WTC11 (cell line): ENCODE results near the gene CAPN2. TPM values are rescaled to one million over a fixed set of nuclear protein-coding genes. Genes with fewer than 3 reads are reported as not detected.

Experiments
- ATAC-seq: fragments of 200-7000 bp; cut with Tn5 transposase; 2 replicates; pipeline ENCODE4 v1.10.0; 2021; ENCODE audit warnings: mild to moderate bottlenecking, moderate library complexity
- CTCF ChIA-PET: fragments of 300-600 bp; sonication (Branson Sonifier 250); formaldehyde crosslinking; loops from one replicate; lab custom pipeline; 2021; ENCODE audit warnings: antibody characterized with exemption; lab: Charles Lee
- POLR2A ChIA-PET: fragments of 350-600 bp; sonication (Branson Sonifier 250); formaldehyde crosslinking; loops from one replicate; lab custom pipeline; 2021; ENCODE audit warnings: antibody characterized with exemption; lab: Charles Lee
- DNase-seq: peaks from one replicate; pipeline ENCODE4 v3.0.0; 2021; ENCODE audit warnings: low spot score
- H3K27ac Mint-ChIP-seq: 2 replicates; pipeline ENCODE4 v1.8.0; 2021; ENCODE audit warnings: mixed read lengths
- H3K27me3 Mint-ChIP-seq: 2 replicates; pipeline ENCODE4 v1.8.0; 2021; ENCODE audit warnings: low read depth, mild to moderate bottlenecking, moderate library complexity, mixed read lengths
- H3K36me3 Mint-ChIP-seq: 2 replicates; pipeline ENCODE4 v1.8.0; 2021; ENCODE audit warnings: mixed read lengths
- H3K4me1 Mint-ChIP-seq: 2 replicates; pipeline ENCODE4 v1.8.0; 2022; ENCODE audit warnings: mixed read lengths
- H3K4me3 Mint-ChIP-seq: 2 replicates; pipeline ENCODE4 v1.8.0; 2021; ENCODE audit warnings: mild to moderate bottlenecking, moderate library complexity, mixed read lengths
- H3K9me3 Mint-ChIP-seq: 2 replicates; pipeline ENCODE4 v1.8.0; 2021; ENCODE audit warnings: mixed read lengths
- ATF1 ChIP-seq: sonication (generic); formaldehyde crosslinking; IDR thresholded peaks from 2 replicates; pipeline ENCODE4 v1.8.1; 2023; ENCODE audit warnings: mild to moderate bottlenecking, moderate library complexity, missing genetic modification reagents
- ATF6 ChIP-seq: sonication (generic); formaldehyde crosslinking; IDR thresholded peaks from 2 replicates; pipeline ENCODE4 v1.8.1; 2023; ENCODE audit warnings: mild to moderate bottlenecking, missing genetic modification reagents
- CDX4 ChIP-seq: fragments of 250-450 bp; sonication (Bioruptor Pico); IDR thresholded peaks from 2 replicates; pipeline ENCODE4 v1.9.0; 2021; ENCODE audit warnings: moderate library complexity, mild to moderate bottlenecking, inconsistent platforms, borderline replicate concordance
- ESRRA ChIP-seq: sonication (generic); formaldehyde crosslinking; IDR thresholded peaks from 2 replicates; pipeline ENCODE4 v1.8.1; 2022; ENCODE audit warnings: mild to moderate bottlenecking, missing genetic modification reagents, borderline replicate concordance
- GTF2I ChIP-seq: fragments of 250-450 bp; sonication (Bioruptor Pico); conservative IDR thresholded peaks from 2 replicates; pipeline ENCODE4 v1.4.0; 2021; ENCODE audit warnings: mild to moderate bottlenecking
- IRF2 ChIP-seq: sonication (generic); formaldehyde crosslinking; IDR thresholded peaks from 2 replicates; pipeline ENCODE4 v1.8.0; 2022; ENCODE audit warnings: low read depth, missing genetic modification reagents, borderline replicate concordance
- KAT7 ChIP-seq: sonication (generic); formaldehyde crosslinking; IDR thresholded peaks from 2 replicates; pipeline ENCODE4 v1.8.1; 2023; ENCODE audit warnings: missing genetic modification reagents, mild to moderate bottlenecking, borderline replicate concordance
- MYBL2 ChIP-seq: sonication (generic); formaldehyde crosslinking; IDR thresholded peaks from 2 replicates; pipeline ENCODE4 v1.8.1; 2023; ENCODE audit warnings: mild to moderate bottlenecking, moderate library complexity, missing genetic modification reagents
- NFYB ChIP-seq: sonication (generic); formaldehyde crosslinking; conservative IDR thresholded peaks from 2 replicates; pipeline ENCODE4 v1.8.0; 2022; ENCODE audit warnings: low read depth, missing genetic modification reagents
- NR3C1 ChIP-seq: sonication (generic); formaldehyde crosslinking; conservative IDR thresholded peaks from 2 replicates; pipeline ENCODE4 v1.8.1; 2023; ENCODE audit warnings: low read depth, mild to moderate bottlenecking, missing genetic modification reagents
- PRRX2 ChIP-seq: fragments of 250-450 bp; sonication (Bioruptor Pico); IDR thresholded peaks from 2 replicates; pipeline ENCODE4 v1.8.0; 2021; ENCODE audit warnings: mild to moderate bottlenecking
- SMAD4 ChIP-seq: sonication (generic); formaldehyde crosslinking; IDR thresholded peaks from 2 replicates; pipeline ENCODE4 v1.8.0; 2022; ENCODE audit warnings: mild to moderate bottlenecking, missing genetic modification reagents
- SP1 ChIP-seq: sonication (generic); formaldehyde crosslinking; conservative IDR thresholded peaks from 2 replicates; pipeline ENCODE4 v1.8.1; 2022; ENCODE audit warnings: missing genetic modification reagents
- TCF7 ChIP-seq: sonication (generic); formaldehyde crosslinking; IDR thresholded peaks from 2 replicates; pipeline ENCODE4 v1.8.0; 2022; ENCODE audit warnings: mild to moderate bottlenecking, low read depth, missing genetic modification reagents, moderate library complexity
- ZNF138 ChIP-seq: sonication (generic); formaldehyde crosslinking; conservative IDR thresholded peaks from 2 replicates; pipeline ENCODE4 v1.8.1; 2022; ENCODE audit warnings: mild to moderate bottlenecking, moderate library complexity, missing genetic modification reagents
- ZNF219 ChIP-seq: sonication (generic); formaldehyde crosslinking; IDR thresholded peaks from 2 replicates; pipeline ENCODE4 v1.8.0; 2023; ENCODE audit warnings: missing genetic modification reagents, mild to moderate bottlenecking, borderline replicate concordance
- ZNF317 ChIP-seq: sonication (generic); formaldehyde crosslinking; IDR thresholded peaks from 2 replicates; pipeline ENCODE4 v1.8.1; 2023; ENCODE audit warnings: low read depth, mild to moderate bottlenecking, moderate library complexity, missing genetic modification reagents, borderline replicate concordance
- ZNF416 ChIP-seq: fragments of 250-450 bp; sonication (Bioruptor Pico); IDR thresholded peaks from 2 replicates; pipeline ENCODE4 v1.9.0; 2021; ENCODE audit warnings: mild to moderate bottlenecking, inconsistent platforms
- total RNA-seq: library from RNA; stranded (reverse); gene quantifications from 3 replicates; pipeline ENCODE4 v1.2.3, GENCODE V29; 2021
- TF ChIP-seq, protein P1 (sequence below): fragments of 250-450 bp; sonication (Bioruptor Pico); IDR thresholded peaks from 2 replicates; pipeline ENCODE4 v2.1.2; 2022; ENCODE audit warnings: mild to moderate bottlenecking, moderate library complexity
- TF ChIP-seq, protein P2 (sequence below): sonication (generic); formaldehyde crosslinking; IDR thresholded peaks from 2 replicates; pipeline ENCODE4 v1.8.1; 2023; ENCODE audit warnings: mild to moderate bottlenecking, missing genetic modification reagents, borderline replicate concordance

CAPN2 gene
- total RNA-seq, 1 experiment from 2014 or later = 21.3 TPM

DNA sequence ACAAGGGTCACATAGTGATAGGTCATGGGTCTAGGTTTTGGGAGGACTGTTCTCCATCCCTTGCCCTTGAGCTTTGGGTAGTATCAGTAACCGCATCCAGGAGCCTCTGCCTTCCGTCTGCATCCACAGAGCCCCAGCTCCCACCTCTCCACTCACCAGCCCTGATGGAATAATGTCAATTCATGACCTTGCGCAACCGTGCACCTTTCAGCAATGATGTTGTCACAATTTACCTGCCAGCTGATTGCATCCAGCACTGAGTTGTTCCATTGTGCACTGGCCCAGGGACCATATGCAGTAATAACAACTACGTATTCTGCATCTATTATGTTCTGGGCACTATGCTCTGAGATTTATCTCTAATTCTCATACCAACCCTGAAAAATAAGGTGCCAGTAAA, 48.2 kb upstream of the CAPN2 start (continued):
- TF ChIP-seq SP1 (CRISPR knock-in tag) (no peak), ATF1 (CRISPR knock-in tag) (no peak), TCF7 (CRISPR knock-in tag) (no peak), ZNF416 (CRISPR knock-in tag) (no peak), KAT7 (CRISPR knock-in tag) (no peak), ZNF317 (CRISPR knock-in tag) (no peak), NR3C1 (CRISPR knock-in tag) (no peak), CDX4 (CRISPR knock-in tag) (no peak)
- TF ChIP-seq, protein P1, sequence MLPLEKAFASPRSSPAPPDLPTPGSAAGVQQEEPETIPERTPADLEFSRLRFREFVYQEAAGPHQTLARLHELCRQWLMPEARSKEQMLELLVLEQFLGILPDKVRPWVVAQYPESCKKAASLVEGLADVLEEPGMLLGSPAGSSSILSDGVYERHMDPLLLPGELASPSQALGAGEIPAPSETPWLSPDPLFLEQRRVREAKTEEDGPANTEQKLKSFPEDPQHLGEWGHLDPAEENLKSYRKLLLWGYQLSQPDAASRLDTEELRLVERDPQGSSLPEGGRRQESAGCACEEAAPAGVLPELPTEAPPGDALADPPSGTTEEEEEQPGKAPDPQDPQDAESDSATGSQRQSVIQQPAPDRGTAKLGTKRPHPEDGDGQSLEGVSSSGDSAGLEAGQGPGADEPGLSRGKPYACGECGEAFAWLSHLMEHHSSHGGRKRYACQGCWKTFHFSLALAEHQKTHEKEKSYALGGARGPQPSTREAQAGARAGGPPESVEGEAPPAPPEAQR (CRISPR knock-in tag) = no peak
- TF ChIP-seq, all 79 proteins: peak for 0

- no peak for ATAC-seq
- CTCF ChIA-PET = interaction anchor here (1.2 kb wide), 1 partner anchor 109 kb away, joined by 3 read pairs; no protein-coding TSS in a partner anchor
- Mint-ChIP-seq H3K27ac (no peak within 1 kb of the TSS), H3K36me3 (no peaks in the 10 kb centered on the region), H3K9me3 (no peaks in the 10 kb centered on the region), H3K4me3 (no peak within 1 kb of the TSS), H3K27me3 (no peaks in the 10 kb centered on the region; the same call in none of the 2 replicates), H3K4me1 (peaks cover 15% of the 10 kb centered on the region)
- POLR2A ChIA-PET = no interaction called here
- TF ChIP-seq ESRRA (no peak), ATF6 (CRISPR knock-in tag) (no peak), MYBL2 (CRISPR knock-in tag) (no peak), GTF2I (CRISPR knock-in tag) (no peak), ZNF138 (no peak), ZNF219 (CRISPR knock-in tag) (no peak), NR3C1 (CRISPR knock-in tag) (no peak), ATF1 (CRISPR knock-in tag) (no peak), SMAD4 (no peak), NFYB (CRISPR knock-in tag) (no peak), PRRX2 (CRISPR knock-in tag) (no peak), IRF2 (no peak)
- TF ChIP-seq, protein P2, sequence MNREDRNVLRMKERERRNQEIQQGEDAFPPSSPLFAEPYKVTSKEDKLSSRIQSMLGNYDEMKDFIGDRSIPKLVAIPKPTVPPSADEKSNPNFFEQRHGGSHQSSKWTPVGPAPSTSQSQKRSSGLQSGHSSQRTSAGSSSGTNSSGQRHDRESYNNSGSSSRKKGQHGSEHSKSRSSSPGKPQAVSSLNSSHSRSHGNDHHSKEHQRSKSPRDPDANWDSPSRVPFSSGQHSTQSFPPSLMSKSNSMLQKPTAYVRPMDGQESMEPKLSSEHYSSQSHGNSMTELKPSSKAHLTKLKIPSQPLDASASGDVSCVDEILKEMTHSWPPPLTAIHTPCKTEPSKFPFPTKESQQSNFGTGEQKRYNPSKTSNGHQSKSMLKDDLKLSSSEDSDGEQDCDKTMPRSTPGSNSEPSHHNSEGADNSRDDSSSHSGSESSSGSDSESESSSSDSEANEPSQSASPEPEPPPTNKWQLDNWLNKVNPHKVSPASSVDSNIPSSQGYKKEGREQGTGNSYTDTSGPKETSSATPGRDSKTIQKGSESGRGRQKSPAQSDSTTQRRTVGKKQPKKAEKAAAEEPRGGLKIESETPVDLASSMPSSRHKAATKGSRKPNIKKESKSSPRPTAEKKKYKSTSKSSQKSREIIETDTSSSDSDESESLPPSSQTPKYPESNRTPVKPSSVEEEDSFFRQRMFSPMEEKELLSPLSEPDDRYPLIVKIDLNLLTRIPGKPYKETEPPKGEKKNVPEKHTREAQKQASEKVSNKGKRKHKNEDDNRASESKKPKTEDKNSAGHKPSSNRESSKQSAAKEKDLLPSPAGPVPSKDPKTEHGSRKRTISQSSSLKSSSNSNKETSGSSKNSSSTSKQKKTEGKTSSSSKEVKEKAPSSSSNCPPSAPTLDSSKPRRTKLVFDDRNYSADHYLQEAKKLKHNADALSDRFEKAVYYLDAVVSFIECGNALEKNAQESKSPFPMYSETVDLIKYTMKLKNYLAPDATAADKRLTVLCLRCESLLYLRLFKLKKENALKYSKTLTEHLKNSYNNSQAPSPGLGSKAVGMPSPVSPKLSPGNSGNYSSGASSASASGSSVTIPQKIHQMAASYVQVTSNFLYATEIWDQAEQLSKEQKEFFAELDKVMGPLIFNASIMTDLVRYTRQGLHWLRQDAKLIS (CRISPR knock-in tag) = no peak
- no peak for DNase-seq
These were observed 46.6 kb upstream of the CAPN2 start, which contains the start of gene CAPN8 for GRCh38 chr1:223665592-223666312. Gene CAPN8 (minus strand): TSS chr1:223665701. CDS start chr1:223665646, 55 bp downstream.
